Natural killer cell (primary cell): ENCODE results near the gene PTCH2. TPM values are rescaled to one million over a fixed set of nuclear protein-coding genes. Genes with fewer than 3 reads are reported as not detected.
A peak's percentile ranks its signal among the peaks of the same experiment; 100 is the strongest.

Source experiments
- ATAC-seq, 3 donors: fragments of 150-1000 bp in 2 of 3; fragments of 200-7000 bp in 1 of 3; cut with Tn5 transposase; 1 replicate in 1 of 3; 2 replicates in 2 of 3; pipeline ENCODE4 v1.10.0; 2021; ENCODE audit warnings: mild to moderate bottlenecking in 2 of 3, moderate library complexity in 2 of 3
- DNase-seq, 2 donors: peaks; one replicate each; pipeline versions ENCODE4 v3.0.0 to v3.0.0-alpha.2; 2013 to 2021; ENCODE audit warnings: mixed read lengths in 1 of 2
- H3K27ac ChIP-seq: one replicate; pipeline ENCODE4 v1.5.1; 2013; ENCODE audit warnings: mild to moderate bottlenecking, low read length
- H3K27me3 ChIP-seq: one replicate; pipeline ENCODE4 v1.6.1; 2013; ENCODE audit warnings: low read length; ENCODE audit not compliant: control insufficient read depth, insufficient read depth
- H3K36me3 ChIP-seq: one replicate; pipeline ENCODE4 v1.6.1; 2013; ENCODE audit warnings: low read length; ENCODE audit not compliant: control insufficient read depth, insufficient read depth
- H3K4me1 ChIP-seq: one replicate; pipeline ENCODE4 v1.6.1; 2013; ENCODE audit warnings: low read length; ENCODE audit not compliant: control insufficient read depth, insufficient read depth
- H3K4me3 ChIP-seq: one replicate; pipeline ENCODE4 v1.5.1; 2013; ENCODE audit warnings: low read length
- H3K9me3 ChIP-seq: one replicate; pipeline ENCODE4 v1.6.1; 2013; ENCODE audit warnings: low read length; ENCODE audit not compliant: control insufficient read depth, insufficient read depth
- H3K27ac Mint-ChIP-seq, 2 donors: one replicate each; pipeline ENCODE4 v1.8.0; 2022; ENCODE audit warnings: mild to moderate bottlenecking in 2 of 2, mixed read lengths in 2 of 2, moderate library complexity in 1 of 2
- H3K27me3 Mint-ChIP-seq, 2 donors: one replicate each; pipeline ENCODE4 v1.8.0; 2022; ENCODE audit warnings: low read depth in 2 of 2, mixed read lengths in 2 of 2
- H3K36me3 Mint-ChIP-seq: one replicate; pipeline ENCODE4 v1.8.0; 2022; ENCODE audit warnings: mixed read lengths
- H3K4me1 Mint-ChIP-seq, 2 donors: one replicate each; pipeline ENCODE4 v1.8.0; 2022; ENCODE audit warnings: mixed read lengths in 2 of 2
- H3K4me3 Mint-ChIP-seq: one replicate; pipeline ENCODE4 v1.8.0; 2022; ENCODE audit warnings: mild to moderate bottlenecking, moderate library complexity, mixed read lengths
- H3K9me3 Mint-ChIP-seq, 2 donors: one replicate each; pipeline ENCODE4 v1.8.0; 2022; ENCODE audit warnings: mixed read lengths in 2 of 2
- WGBS: methylation state at CpG from one replicate; pipeline ENCODE4 v1.1.7; 2013; ENCODE audit warnings: missing lambda C conversion rate; ENCODE audit not compliant: insufficient coverage; 5-methylcytosine and 5-hydroxymethylcytosine counted together
- intact Hi-C: fragments of 100-400 bp; cut with micrococcal nuclease; formaldehyde crosslinking; loops from one replicate; pipeline ENCODE4 v1.14.2; 2022
- total RNA-seq, 4 donors: library from RNA; stranded (reverse); fragments of 120-200 nt in 1 of 4; gene quantifications; one replicate each; pipeline versions ENCODE4 v1.2.3 to v1.2.4, GENCODE V29; 2013 to 2022
- TF ChIP-seq, protein P1 (sequence below): fragments of 200-600 bp; IDR thresholded peaks from one replicate; pipeline ENCODE4 v1.8.0; 2022; ENCODE audit warnings: antibody characterized with exemption

The PTCH2 gene
- total RNA-seq, 3 donors from 2014 or later (not counting 1 experiment from before 2014, with no cell fraction given), result 1.8 to 3.1 (median 2.4) TPM

DNA sequence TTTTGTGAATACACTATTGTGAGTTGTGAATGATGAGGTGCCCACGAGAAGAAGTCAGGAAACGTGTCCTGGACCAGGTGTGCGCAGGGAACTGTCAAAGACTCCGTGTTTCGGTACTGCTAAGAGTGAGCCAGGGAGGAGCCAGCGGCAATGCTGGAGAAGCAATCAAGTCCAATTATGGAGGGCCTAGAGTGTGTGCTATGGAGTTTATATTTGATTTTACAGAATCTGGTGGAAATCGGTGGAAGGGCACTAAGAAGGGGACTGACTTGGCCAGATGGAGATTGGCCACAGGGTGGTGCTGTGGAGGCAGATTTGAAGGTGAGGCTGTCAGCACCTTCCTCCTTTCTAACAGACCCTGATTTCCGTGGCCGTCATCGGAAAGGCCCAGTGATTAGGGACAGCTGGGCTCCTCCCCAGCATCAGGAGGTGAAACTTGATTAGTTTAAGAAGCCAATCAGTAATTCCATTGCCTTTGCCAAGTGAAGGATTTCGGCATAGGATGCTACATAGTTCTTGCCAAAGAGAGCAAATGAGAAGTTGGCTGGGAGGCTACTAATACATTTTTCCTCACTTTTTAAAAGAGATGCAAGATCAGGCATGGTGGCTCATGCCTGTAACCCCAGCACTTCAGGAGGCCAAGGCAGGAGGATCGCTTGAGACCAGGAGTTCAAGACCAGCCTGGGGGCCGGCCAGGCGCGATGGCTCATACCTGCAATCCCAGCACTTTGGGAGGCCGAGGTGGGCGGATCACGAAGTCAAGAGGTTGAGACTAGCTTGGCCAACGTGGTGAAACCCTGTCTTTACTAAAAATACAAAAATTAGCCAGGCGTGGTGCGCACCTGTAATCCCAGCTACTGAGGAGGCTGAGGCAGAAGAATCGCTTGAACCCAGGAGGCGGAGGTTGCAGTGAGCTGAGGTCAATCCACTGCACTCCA, 7.0 kb downstream of the PTCH2 start:
- Mint-ChIP-seq H3K27me3 (peaks cover under 1 to 5% of the 10 kb centered on the region in 2 donors), H3K4me3 (no peak overlapping the region), H3K9me3 (no peaks in the 10 kb centered on the region), H3K4me1 (peaks cover 7% of the 10 kb centered on the region in 2 donors), H3K36me3 (no peaks in the 10 kb centered on the region), H3K27ac (peak overlapping the region in 1 of 2 donors; percentile 63)
- ATAC-seq (peak; percentile 90 to 99 (median 97)), DNase-seq (peak; percentile 79 to 90)
- H3K4me3 ChIP-seq, result no peak overlapping the region
- no peaks in the 10 kb centered on the region for H3K27me3 ChIP-seq
- H3K36me3 ChIP-seq, result no peaks in the 10 kb centered on the region
- 72% methylated on average over 23 of the region's 23 CpGs for WGBS
- H3K27ac ChIP-seq, result no peak overlapping the region
- intact Hi-C loops, result loop anchor here (2.0 to 5.0 kb wide), 2 partner anchors 49 to 465 kb away; partner anchors contain the start of gene BEST4
- peaks cover 6% of the 10 kb centered on the region for H3K4me1 ChIP-seq
- TF ChIP-seq, protein P1, sequence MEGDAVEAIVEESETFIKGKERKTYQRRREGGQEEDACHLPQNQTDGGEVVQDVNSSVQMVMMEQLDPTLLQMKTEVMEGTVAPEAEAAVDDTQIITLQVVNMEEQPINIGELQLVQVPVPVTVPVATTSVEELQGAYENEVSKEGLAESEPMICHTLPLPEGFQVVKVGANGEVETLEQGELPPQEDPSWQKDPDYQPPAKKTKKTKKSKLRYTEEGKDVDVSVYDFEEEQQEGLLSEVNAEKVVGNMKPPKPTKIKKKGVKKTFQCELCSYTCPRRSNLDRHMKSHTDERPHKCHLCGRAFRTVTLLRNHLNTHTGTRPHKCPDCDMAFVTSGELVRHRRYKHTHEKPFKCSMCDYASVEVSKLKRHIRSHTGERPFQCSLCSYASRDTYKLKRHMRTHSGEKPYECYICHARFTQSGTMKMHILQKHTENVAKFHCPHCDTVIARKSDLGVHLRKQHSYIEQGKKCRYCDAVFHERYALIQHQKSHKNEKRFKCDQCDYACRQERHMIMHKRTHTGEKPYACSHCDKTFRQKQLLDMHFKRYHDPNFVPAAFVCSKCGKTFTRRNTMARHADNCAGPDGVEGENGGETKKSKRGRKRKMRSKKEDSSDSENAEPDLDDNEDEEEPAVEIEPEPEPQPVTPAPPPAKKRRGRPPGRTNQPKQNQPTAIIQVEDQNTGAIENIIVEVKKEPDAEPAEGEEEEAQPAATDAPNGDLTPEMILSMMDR, result peak; percentile 77
- no peaks in the 10 kb centered on the region for H3K9me3 ChIP-seq

DNA sequence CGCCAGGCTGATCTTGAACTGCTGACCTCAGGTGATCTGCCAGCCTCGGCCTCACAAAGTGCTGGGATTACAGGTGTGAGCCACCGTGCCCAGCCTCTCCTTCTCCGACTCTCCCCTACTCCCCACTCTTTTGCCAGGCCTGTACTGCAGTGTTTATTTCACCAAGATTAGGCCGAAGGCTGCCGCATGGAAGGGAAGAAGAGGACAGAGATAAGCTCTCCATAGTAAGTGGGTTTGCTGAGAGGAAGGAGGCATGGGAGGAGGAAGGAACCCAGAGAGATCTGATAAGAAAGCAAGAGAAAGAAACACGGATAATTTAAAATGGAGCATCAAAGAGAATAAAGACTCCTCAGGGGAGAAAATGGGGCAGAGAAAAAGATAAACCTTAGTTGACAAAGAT, 8.7 kb downstream of the PTCH2 start:
- intact Hi-C loops, result no loop called here
- WGBS, result 45% methylated on average over 7 of the region's 7 CpGs
- ATAC-seq (no peak), DNase-seq (no peak)
- Histone ChIP-seq H3K4me1 (peaks cover 11% of the 10 kb centered on the region), H3K9me3 (no peaks in the 10 kb centered on the region), H3K4me3 (no peak overlapping the region), H3K27ac (no peak overlapping the region), H3K27me3 (no peaks in the 10 kb centered on the region), H3K36me3 (no peaks in the 10 kb centered on the region)
- Mint-ChIP-seq H3K27ac (no peak overlapping the region), H3K4me1 (peaks cover 7% of the 10 kb centered on the region in 2 donors), H3K36me3 (no peaks in the 10 kb centered on the region), H3K27me3 (peaks cover 0 to 2% of the 10 kb centered on the region in 2 donors), H3K9me3 (no peaks in the 10 kb centered on the region), H3K4me3 (no peak overlapping the region)
- TF ChIP-seq, protein P1, result no peak

DNA sequence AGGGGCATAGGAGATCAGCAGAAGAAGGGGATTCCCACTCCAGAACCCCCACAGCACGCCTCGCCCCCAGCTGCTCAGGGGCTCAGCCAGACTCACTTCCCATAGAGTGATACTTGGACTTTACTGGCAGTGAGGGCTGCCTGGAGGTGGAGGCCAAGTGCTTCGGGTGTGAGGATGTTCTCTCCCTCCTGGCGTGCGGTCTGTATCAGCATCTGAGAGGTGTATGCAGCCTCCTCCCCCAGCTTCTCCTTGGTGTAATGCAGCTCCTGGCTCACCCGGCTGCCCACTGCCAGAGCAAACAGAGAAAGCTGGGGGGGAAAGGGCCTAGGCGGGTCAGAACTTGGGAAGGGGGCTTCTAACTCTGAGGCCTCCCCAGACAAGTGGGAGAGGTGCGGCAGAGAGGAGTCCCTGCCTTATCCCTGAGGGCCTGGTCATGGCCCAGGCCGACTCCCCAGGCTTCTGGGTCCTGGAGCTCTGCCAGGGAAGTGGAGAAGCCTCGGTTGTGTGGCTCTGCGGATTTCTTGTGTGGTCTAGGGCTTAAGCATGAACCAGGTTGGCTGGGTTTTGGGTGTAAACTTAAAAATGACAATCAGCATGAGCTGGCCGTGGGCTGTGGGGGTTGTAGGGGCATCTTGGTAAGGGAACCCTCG, 10.9 kb downstream of the PTCH2 start:
- ATAC-seq (no peak), DNase-seq (no peak)
- Mint-ChIP-seq H3K4me3 (no peak overlapping the region), H3K27me3 (no peaks in the 10 kb centered on the region), H3K36me3 (no peaks in the 10 kb centered on the region), H3K9me3 (no peaks in the 10 kb centered on the region), H3K27ac (no peak overlapping the region), H3K4me1 (peaks cover 7% of the 10 kb centered on the region in 2 donors)
- TF ChIP-seq, protein P1, result no peak
- H3K4me1 ChIP-seq, result peaks cover 12% of the 10 kb centered on the region
- no peaks in the 10 kb centered on the region for H3K27me3 ChIP-seq
- H3K36me3 ChIP-seq, result no peaks in the 10 kb centered on the region
- WGBS, result 65% methylated on average over 13 of the region's 13 CpGs
- no peaks in the 10 kb centered on the region for H3K9me3 ChIP-seq
- no peak overlapping the region for H3K27ac ChIP-seq
- H3K4me3 ChIP-seq, result no peak overlapping the region
- intact Hi-C loops, result no loop called here
